GM08714 (cell line): Measurements from ENCODE around the gene MCOLN3.

Source experiments
- H3K4me3 ChIP-seq: fragments of 200-500 bp; sonication (Bioruptor generic); 2 replicates; pipeline ENCODE4 v1.5.1; 2014; ENCODE audit warnings: mild to moderate bottlenecking, low read length, inconsistent platforms
- ZNF274 ChIP-seq: IDR thresholded peaks from 2 replicates; pipeline ENCODE4 v1.6.1; 2012; ENCODE audit warnings: mild to moderate bottlenecking, low read depth, low read length

MCOLN3 gene

GRCh38 chr1:84985365-84985764 lies 62.9 kb downstream of the MCOLN3 start:
- TF ChIP-seq ZNF274 = no peak
- H3K4me3 ChIP-seq = no peak overlapping the region

GRCh38 chr1:84982395-84982794 lies 65.9 kb downstream of the MCOLN3 start:
- TF ChIP-seq ZNF274 = no peak
- H3K4me3 ChIP-seq = no peak overlapping the region

GRCh38 chr1:84975035-84975434 lies 73.3 kb downstream of the MCOLN3 start:
- TF ChIP-seq ZNF274 = no peak
- H3K4me3 ChIP-seq = no peak overlapping the region; the same call in 1 of the 2 replicates

GRCh38 chr1:84973498-84974334 lies 74.6 kb downstream of the MCOLN3 start:
- TF ChIP-seq ZNF274 = no peak
- H3K4me3 ChIP-seq = peak overlapping the region; percentile 58; the same call in 1 of the 2 replicates

GRCh38 chr1:84972377-84972987 lies 75.8 kb downstream of the MCOLN3 start:
- no peak for TF ChIP-seq ZNF274
- peak overlapping the region; percentile 58; the same call in 1 of the 2 replicates for H3K4me3 ChIP-seq

- peak overlapping the region; percentile 48 for H3K4me3 ChIP-seq
- TF ChIP-seq ZNF274 = no peak
Observed at GRCh38 chr1:84971957-84972356, 76.3 kb downstream of the MCOLN3 start.

- TF ChIP-seq ZNF274 = no peak
- no peak overlapping the region for H3K4me3 ChIP-seq
Observed at GRCh38 chr1:84969489-84970250, 78.6 kb downstream of the MCOLN3 start.

- TF ChIP-seq ZNF274 = no peak
Observed at GRCh38 chr1:84968865-84969264, 79.4 kb downstream of the MCOLN3 start.

GRCh38 chr1:84968101-84968500 lies 80.2 kb downstream of the MCOLN3 start:
- no peak overlapping the region for H3K4me3 ChIP-seq
- no peak for TF ChIP-seq ZNF274

More at GRCh38 chr1:84968865-84969264, 79.4 kb downstream of the MCOLN3 start:
- H3K4me3 ChIP-seq = no peak overlapping the region
